A204.1 (cell line): ENCODE measurements around the gene ASPSCR1.

Source experiments
- FAIRE-seq: peaks from 2 replicates; lab custom pipeline; 2012; peaks lifted over from hg19 to GRCh38; lab: Jason Lieb, UNC

The ASPSCR1 gene, protein sequence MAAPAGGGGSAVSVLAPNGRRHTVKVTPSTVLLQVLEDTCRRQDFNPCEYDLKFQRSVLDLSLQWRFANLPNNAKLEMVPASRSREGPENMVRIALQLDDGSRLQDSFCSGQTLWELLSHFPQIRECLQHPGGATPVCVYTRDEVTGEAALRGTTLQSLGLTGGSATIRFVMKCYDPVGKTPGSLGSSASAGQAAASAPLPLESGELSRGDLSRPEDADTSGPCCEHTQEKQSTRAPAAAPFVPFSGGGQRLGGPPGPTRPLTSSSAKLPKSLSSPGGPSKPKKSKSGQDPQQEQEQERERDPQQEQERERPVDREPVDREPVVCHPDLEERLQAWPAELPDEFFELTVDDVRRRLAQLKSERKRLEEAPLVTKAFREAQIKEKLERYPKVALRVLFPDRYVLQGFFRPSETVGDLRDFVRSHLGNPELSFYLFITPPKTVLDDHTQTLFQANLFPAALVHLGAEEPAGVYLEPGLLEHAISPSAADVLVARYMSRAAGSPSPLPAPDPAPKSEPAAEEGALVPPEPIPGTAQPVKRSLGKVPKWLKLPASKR

DNA sequence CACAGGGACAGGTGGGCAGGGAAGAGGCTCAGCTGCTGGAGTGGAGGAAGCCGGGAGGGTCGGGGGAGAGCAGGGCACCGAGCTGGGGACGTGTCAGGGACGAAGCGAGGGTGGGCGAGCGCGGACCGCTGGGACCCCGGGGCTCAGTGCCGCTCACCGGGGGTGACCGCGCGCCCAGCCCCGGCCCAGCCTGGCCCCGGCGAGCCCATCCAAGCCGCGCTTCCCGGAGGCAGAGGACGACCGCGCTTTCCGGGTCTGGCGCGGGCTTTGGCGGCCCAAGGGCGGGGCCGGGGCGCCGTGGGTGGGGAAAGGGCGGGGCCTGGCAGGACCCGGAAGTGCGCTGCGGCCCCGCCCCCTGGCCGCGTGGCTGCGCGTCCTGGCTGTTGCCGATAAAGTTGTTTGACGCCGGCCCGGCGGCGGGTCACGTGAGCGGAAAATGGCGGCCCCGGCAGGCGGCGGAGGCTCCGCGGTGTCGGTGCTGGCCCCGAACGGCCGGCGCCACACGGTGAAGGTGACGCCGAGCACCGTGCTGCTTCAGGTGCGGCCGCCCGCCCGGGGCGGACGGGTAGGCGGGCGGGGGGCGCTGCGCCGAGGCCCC is at the start of gene ASPSCR1:
Gene ASPSCR1, plus strand, starts transcription at position 419 of the 598 bp plus-strand sequence. Its CDS starts 18 bp downstream, at position 437.
- FAIRE-seq = no peak

DNA sequence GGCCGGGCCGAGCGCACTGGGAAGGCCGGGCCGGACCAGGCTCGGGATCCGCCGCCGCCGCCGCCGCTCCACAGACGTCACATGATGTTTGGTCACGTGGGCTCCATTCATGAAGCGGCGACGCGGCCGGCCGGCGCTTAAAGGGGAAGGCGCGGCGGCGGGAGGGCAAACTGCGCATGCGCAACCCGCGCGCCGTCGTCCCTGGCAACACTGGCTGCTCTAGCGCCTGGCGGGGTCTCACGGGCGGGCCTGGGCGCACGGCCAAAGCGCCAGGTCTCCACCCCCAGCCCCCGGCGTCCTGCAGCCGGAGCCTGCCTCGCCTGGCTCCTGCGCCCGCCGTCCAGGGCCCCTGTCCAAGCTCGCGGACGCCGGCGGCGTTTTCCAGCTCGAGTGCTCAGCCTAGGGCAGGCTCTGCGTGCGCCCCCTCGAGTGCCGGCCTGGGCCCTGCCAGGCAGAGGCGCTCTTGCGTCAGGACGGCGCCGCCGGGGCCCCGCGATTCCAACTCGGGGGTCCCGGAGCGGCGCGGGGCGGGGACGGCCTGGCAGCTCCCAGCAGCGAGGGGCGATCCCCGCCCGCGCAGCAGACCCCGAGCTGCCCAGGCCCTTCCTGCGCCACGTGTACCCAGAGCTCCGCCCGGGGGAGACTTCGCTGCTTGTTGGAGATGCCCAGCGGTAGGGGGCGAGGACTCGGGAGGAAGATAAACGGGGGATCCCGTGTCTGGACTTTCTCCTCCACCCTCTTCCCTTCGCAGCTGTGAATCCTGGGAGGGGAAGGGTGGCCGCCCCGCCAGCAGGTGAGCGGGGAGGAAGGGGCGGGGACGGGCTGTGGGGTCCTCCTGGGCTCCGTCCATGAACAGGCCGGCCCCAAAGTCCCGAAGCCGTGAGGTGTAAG is 49.5 kb upstream of the ASPSCR1 start, which contains the start of gene MAFG:
Gene MAFG, minus strand, starts transcription at position 83 of the 891 bp plus-strand sequence. CDS start 4,550 bp downstream, outside the sequence.
- FAIRE-seq = no peak

DNA sequence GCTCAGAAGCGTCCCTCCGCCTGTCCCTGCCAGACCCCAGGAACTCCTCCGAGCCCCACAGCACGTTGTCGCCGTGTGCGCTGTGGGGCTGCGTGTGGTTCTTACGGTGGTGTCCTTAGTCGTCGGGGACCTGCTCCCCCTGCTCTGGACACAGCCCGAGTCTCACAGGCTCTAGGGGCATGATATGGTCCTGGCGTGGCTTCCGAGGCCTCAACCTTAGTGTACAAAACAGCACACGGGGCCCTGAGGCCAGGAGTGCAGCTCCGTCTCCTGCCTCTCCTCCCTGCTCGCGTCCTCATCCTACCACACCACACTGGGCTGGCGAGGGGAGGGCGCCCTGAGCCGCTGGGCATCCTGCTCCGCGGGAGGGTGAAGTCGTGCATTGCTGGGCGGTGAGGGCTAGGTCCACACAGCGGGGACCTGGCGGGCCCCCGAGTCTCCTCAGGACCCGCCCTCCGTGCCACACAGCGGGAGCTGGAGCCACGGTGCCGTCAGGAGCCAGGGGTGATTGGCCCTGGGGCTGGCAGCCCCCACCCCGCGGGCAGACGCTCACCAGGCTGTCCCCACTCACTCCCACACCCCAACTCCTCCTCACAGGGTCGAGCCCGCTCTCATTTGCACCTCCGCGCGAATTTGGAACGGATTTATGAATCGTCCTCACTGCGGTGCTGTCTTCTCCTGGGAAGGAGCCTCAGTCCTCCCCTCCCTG is 48.7 kb upstream of the ASPSCR1 start:
- FAIRE-seq = no peak

DNA sequence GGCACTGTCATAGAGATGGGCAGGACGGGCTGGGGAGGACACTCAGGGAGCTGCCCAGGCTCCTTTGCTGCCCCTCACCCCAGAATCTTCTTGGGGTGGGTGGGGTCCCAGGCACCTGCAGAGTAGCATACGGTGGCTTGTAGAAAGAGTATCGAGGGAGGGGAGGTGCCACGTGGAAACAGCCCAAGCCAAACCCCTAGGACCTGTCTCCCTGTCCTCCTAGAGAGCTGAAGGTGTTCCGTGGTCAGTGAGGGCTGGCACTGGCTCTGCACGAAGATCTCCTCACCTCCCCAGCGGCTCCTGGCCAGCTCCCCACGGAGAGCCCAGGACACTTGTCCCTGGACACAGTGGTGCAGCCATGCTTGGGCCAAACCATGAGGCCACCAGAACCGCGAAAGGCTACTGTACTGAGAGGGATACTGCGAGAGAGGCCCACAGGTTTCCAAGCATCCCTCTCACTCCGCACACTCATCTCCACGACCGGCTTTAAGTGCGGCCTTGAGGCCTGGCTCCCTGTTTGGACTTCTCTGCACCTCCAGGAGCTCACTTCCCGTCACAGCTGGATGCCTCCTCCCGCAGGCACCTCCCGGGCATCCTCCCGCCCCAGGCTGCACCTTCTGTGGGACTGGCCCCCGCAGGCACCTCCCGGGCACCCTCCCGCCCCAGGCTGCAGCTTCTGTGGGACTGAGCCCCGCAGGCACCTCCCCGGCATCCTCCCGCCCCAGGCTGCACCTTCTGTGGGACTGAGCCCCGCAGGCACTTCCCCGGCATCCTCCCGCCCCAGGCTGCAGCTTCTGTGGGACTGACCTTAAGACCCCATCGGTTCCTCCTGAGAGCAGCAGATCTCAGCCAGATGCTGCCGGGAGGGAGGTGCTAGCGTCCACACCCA is 47.9 kb upstream of the ASPSCR1 start:
- no peak for FAIRE-seq

DNA sequence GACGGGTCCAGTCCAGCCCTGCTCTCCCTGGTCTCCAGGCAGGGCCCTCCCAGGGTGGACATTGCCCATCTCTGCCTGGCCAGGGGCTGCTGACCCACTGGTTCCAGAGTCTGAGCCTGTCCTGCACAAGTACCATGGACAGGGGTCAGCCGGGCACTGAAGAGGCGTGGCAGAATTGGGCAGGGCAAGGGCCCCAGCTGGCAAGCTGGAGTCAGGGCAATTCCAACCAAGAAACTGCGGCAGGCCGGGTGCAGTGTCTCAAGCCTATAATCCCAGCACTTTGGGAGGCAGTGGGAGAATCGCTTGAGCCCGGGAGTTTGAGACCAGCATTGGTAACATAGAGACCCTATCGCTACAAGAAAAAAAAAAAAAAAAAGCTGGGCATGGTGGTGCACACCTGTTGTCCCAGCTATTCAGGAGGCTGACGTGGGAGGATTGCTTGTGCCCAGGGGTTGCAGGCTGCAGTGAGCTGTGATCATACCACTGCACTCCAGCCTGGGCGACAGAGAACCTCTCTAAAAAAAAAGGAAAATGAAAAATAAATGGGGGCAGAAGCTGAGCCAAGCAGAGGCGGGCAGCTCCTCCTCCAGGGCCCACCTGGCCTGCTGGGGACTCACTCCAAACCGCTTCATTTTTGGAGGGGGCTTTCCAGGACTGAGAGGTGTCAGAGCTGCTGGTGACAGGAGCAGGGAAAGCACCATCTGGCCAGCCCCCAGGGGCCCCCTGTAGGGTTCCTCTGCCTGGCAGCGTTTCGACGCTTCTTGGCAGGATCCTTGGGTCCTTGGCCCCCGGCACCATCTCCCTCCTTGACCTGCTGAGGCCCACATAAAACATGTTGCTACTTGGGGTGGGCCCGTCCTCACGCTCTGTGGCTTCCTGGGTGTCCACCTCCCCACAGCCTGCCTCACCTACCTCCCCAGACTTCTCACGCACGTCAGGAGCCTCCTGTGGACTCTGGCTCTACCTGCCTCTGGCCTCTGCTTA is 47.0 kb upstream of the ASPSCR1 start:
- FAIRE-seq = no peak

DNA sequence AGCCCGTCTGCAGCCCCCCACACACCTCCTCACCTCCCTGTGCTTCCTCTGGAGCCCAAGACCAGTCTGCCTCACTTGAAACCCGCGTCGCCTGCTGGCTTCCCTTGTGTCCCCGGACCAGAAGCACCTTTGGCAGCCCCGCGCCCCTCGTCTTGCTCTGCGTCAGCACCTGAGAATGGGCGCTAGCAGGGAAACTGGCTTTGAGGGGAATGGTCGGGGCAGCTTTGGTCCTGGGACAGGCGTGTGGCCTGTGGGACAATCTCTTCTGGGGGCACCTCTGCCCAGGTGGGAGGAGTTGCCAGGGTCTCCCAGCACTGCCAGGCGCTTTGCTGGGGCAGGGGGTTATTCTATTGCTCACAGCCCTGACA is 46.3 kb upstream of the ASPSCR1 start:
- FAIRE-seq = no peak

DNA sequence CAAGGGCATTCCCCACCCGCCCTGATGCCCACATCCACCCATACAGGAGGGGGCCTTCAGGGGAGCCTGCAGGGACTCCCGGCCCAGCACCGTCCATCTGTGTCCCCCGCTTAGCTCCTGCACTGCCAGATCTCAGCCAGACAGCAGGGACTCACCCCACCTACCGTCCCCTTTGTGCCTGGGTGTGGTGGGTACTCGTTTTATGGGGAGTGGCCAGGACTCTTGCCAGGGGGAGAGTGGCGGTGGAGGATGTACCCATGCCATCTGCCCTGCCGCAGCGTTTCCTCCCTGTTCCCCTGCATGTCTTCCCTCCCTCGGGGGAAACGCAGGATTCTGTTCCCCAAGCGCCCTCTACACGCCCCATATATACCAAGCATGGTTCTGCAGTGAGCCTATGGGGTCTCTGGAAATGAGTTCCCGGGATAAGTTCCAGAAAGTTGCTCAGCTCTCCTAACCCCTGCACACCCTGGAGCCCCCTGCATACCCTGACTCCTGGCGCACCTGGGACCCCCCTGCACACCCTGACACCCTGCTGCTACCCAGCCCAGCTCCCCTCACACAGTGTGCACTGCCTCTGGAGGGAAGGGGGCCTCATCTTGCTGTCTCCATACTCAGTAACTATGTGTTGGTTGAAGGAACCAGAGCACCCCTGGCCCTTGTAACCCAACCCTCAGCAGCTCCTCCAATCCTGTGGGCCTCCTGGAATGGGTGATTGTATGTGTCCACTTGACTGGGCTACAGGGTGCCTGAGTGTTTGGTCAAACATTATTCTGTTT is 45.7 kb upstream of the ASPSCR1 start:
- FAIRE-seq = no peak

DNA sequence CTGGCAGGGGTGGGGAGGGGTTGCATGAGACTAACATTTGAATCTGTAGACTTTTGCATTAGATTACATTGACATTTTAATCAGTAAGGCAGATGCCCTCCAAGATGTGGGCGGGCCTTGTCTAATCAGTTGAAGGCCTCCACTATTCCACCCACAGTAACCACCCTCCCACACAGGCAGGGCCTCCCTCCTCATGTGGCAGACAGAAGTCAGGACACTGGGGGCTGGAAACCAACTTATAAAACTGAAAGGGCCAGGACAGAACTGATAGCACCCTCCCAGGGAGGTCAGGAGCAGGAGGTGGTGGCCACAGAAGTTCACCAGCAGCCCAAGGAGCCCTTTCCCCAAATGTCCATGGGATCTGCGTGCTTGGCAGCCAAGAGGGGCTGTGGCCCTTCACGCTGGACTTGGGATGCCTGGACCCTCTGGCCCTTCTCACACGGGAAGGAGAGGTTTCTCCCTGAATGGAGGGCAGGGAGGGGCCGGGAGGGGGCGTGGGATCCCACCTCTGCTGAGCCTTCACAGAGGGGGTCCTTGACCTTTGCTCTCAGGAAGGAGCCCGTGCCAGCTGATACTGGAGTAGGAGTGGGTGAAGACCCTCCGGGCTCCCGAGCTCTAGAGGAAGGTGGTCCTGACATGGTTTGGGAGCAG is 45.0 kb upstream of the ASPSCR1 start:
- no peak for FAIRE-seq

DNA sequence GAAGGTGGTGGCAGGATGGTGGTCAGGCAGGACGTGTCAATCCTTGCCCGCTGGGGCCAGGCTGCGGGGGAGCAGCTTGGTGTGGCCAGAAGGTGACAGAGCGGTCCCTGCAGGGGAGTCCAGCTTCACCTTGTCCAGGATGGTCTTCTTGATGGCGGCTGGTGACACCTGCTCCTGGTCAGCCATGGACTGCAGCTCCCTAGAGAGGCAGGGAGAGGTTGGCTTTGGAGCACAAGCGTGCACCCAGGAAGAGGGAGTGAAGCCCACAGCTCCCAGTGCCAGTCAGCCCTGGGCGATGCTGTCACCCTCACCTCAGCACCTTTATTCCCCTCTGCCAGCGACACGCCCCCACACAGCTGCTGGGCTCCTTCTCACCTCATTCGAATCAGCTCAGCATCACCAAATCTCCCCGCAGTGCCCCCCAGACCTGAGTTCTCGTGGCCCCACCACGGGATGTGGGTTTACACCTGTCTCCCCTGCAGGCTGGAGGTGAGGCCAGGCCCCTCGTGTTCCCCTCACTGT is 44.2 kb upstream of the ASPSCR1 start:
- FAIRE-seq = no peak

DNA sequence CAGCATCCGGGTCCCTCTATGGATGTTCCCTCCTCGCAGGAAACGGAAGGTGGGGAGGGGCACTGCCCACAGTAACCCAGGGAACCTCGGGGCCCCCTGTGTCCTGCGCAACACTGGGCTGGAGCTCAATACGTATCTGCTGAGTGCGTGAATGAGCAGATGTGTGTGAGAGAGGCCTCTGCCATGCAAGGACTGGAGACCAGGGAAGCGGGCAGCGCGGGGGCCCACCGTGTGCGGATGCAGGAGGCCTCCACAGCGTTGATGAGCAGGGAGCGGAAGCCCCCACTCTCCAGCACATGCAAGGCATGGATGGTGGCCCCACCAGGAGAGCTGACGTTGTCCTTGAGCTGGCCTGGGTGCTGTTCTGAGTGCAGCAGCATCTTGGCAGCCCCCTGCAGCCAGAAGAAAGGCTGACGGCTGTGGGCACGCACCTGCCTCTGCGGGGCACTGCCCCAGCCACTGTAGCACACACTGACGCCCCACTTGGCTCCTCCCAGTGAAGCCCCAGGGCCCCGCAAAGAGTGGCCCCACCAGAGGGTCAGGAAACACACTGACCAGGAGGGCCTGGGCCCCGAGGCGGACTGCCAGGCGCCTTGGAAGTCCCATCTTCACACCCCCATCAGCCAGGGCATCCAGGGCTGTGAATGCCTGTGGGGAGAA is 43.2 kb upstream of the ASPSCR1 start:
- FAIRE-seq = no peak

DNA sequence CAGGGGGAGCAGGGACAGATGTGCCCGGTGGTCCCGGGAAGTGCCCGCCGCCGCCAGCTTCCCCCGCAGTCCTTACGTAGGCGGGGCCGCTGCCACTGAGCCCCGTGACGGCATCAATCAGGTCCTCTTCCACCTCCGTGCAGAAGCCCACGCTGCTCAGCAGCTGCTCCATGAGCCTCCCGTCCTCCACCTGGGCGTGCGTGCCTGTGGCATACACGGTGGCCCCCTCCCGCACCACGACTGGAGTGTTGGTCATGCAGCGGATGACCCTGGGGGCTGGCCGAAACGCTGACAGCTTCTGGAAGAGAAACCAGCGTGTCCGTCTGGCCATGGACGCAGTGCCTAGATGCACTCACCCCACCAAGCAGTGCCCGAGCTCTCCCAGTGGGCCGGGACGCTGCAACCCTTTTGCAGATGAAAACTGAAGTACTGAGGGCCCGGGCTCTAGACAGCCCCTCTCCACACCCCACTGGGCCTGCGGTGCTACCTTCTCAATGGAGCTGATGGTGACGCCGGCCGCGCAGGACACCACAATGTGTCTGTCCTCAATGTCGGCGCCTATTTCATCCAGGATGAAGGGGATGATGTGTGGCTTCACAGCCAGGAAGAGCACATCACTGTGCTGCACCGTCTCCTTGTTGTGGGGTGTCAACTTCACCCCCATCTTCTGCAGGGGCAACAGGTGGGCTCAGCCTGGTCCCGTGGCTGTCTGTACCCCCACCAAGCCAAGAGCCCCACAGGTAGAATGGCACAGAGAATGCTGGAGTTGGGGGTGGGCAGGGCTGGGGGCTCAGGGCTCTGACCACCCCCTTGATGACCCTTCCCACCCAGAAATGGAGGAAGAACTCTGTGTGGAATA is 42.4 kb upstream of the ASPSCR1 start:
- FAIRE-seq = no peak

DNA sequence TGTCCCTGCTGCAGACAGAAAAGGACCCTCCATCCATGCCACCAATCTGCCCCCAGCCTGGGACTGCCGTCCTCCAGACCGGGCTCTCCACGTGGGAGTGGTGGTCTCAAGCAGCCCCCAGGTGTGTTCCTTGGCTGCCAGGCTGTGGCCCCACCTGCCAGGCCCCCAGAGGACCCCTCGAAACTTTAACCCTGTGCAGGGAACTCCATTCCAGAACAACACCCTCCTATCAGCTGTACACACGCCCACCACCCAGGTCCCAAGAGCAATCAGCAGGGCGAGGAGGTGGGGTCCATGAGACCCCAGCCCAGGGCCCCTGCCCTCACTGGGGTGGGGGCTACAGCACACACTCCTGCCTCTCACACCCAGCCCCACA is 41.7 kb upstream of the ASPSCR1 start:
- FAIRE-seq = no peak

DNA sequence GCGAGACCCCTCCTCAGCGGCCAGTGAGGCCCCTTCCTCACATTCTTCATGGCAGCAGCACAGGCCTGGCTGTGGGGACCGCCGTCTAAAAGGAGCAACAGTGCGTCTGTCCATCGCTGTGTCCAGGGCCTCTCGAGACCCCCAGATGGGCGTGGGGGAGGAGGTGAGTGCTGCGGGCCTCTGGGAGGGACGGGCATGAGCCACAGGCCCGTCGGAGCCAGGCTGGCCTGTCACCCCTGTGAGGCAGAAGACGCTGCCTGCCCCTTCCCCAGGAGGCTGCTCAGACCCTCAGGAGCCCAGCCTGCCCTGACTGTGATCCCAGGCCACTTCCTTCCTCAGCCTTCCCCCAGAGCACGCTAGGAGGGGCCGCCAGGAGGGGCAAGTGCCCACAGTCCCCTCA is 38.2 kb upstream of the ASPSCR1 start:
- FAIRE-seq = no peak

DNA sequence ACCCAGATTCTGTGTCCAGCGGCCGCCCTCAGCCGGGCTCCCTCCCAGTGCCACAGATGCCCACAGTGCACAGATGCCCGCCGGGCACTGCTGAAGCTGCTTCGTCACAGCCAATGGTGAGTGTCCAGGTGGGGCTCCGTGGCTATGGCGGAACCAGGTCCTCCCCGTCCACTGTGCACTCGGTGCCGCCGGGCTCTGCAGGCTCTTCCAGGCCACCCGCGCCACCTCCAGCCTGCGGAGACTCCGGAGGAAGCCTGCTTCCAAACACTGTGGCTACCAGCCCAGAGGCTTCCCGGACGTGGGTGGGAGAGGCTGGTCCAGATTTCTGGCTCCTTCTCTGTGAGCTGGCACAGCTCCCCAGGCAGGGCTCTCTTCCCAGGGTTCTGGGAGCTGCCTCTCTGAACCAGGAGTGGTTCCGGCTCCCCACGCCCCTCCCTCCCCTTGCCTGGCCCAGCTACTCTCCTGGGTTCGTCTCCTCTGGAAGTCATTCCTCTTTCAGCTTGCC is 37.5 kb upstream of the ASPSCR1 start:
- FAIRE-seq = no peak

DNA sequence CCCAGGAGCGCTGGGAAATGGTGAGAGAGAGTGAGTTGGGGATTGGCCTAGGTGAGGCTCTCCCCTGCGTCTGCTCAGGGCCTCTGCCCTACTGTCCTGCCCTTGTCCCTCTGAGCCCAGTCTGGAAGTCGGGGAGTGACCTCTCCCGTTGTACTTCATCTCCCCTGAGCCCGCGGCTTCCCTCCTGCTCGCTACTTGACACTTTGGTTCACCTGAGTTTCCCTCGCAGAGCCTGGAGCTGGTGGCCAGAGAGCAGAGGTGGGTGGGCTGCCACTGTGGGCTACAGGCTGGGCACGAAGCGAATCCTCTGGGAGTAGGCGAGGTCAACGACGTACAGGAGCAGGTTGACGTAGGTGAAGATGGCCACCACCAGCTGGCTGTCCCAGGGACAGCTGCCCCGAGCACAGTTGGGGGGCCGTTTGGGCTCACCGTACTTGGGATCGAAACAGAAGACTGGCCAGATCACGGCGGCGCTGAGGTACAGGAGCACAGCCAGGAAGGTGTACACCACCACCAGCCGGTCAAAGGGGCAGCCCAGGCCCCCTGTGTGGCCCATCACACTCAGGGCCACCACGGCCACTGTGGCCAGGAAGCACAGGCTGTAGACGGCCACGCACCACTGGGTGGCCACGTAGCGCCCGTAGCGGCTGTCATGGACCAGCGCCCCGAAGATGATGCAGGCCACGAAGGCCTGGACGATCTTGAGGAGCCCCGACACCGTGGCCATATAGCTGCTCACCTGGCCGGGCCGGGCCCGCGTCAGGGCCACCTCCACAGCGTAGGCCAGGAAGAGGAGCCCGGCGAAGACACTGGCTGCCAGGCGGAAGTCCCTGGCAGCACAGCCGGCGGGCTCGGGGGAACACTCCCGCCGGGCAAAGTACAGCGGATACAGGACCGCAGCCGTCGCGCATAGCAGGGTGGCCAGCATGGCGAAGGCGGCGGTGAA is 36.6 kb upstream of the ASPSCR1 start:
- no peak for FAIRE-seq
